GM18858 (cell line): ENCODE results near the gene LEF1.

Source experiments
- ATAC-seq: cut with Tn5 transposase; IDR thresholded peaks from one replicate; pipeline ENCODE4 v1.9.1; 2021; ENCODE audit not compliant: unreplicated experiment

Gene LEF1

GRCh38 chr4:108003982-108004515, 164.7 kb downstream of the LEF1 start:
- peak; percentile 49 for ATAC-seq

- no peak for ATAC-seq
Measured at GRCh38 chr4:108001540-108002135, 167.1 kb downstream of the LEF1 start.

GRCh38 chr4:107999932-108000539, 168.7 kb downstream of the LEF1 start:
- ATAC-seq = no peak

GRCh38 chr4:107997794-107998193, 170.9 kb downstream of the LEF1 start:
- ATAC-seq = no peak
